Measurements from ENCODE around the gene NT5DC2.

The NT5DC2 gene

GRCh38 chr3:52506266-52506966, 27.2 kb downstream of the NT5DC2 start:
- no peaks in the 10 kb centered on the region for H3K9me3 ChIP-seq (ENCODE audit: severe bottlenecking)
- no peak for TF ChIP-seq CTCF (IDR thresholded peaks at IDR 0.05; ENCODE audit: low read depth, low read length)
- H3K27me3 ChIP-seq (ENCODE audit: insufficient read depth, low read depth, severe bottlenecking) = no peaks in the 10 kb centered on the region
- no peak overlapping the region for H3K4me3 ChIP-seq (ENCODE audit: low read depth, low read length)
- H3K36me3 ChIP-seq = no peaks in the 10 kb centered on the region
- H3K27ac ChIP-seq = no peak overlapping the region
- no peak for DNase-seq

- Histone ChIP-seq H3K27ac (no peak overlapping the region), H3K9me3 (ENCODE audit: severe bottlenecking) (no peaks in the 10 kb centered on the region), H3K27me3 (ENCODE audit: insufficient read depth, low read depth, severe bottlenecking) (no peaks in the 10 kb centered on the region), H3K36me3 (no peaks in the 10 kb centered on the region), H3K4me3 (ENCODE audit: low read depth, low read length) (no peak overlapping the region)
- DNase-seq = no peak
- TF ChIP-seq CTCF (IDR thresholded peaks at IDR 0.05; ENCODE audit: low read depth, low read length) = no peak
These were observed 28.7 kb downstream of the NT5DC2 start for GRCh38 chr3:52504977-52505376.

DNA sequence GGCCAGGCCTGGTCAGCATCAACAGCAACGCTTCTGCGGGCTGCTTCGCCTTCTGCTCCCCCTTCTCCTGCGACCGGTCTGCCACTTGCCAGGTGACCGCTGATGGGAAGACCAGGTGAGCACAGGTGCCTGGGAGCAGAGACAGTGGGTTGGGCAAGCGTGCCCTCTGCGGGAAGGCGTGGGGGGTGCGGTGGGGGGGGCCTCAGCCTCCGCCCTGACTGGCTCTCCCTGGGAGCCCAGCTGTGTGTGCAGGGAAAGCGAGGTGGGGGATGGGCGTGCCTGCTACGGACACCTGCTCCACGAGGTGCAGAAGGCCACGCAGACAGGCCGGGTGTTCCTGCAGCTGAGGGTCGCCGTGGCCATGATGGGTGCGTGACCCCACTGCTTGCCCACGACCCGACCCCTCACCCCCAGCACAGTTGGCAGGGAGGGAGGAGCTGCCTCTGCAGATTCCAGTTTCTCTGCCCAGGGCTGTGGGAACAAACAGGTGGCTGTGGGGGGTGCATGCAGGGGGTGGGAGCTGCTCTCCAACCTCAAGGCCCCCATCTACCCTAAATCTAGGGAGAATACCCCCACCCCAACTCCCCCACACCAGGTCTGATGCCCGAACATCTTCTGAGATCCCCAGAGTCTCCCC, 29.8 kb downstream of the NT5DC2 start:
- DNase-seq = no peak
- Histone ChIP-seq H3K9me3 (ENCODE audit: severe bottlenecking) (no peaks in the 10 kb centered on the region), H3K27ac (no peak overlapping the region), H3K4me3 (ENCODE audit: low read depth, low read length) (no peak overlapping the region), H3K36me3 (no peaks in the 10 kb centered on the region), H3K27me3 (ENCODE audit: insufficient read depth, low read depth, severe bottlenecking) (no peaks in the 10 kb centered on the region)
- TF ChIP-seq CTCF (IDR thresholded peaks at IDR 0.05; ENCODE audit: low read depth, low read length) = no peak

GRCh38 chr3:52502808-52503350, 30.8 kb downstream of the NT5DC2 start:
- no peaks in the 10 kb centered on the region for H3K9me3 ChIP-seq (ENCODE audit: severe bottlenecking)
- H3K4me3 ChIP-seq (ENCODE audit: low read depth, low read length) = no peak overlapping the region
- H3K27ac ChIP-seq = no peak overlapping the region
- H3K36me3 ChIP-seq = no peaks in the 10 kb centered on the region
- no peaks in the 10 kb centered on the region for H3K27me3 ChIP-seq (ENCODE audit: insufficient read depth, low read depth, severe bottlenecking)
- TF ChIP-seq CTCF (IDR thresholded peaks at IDR 0.05; ENCODE audit: low read depth, low read length) = no peak
- no peak for DNase-seq

DNA sequence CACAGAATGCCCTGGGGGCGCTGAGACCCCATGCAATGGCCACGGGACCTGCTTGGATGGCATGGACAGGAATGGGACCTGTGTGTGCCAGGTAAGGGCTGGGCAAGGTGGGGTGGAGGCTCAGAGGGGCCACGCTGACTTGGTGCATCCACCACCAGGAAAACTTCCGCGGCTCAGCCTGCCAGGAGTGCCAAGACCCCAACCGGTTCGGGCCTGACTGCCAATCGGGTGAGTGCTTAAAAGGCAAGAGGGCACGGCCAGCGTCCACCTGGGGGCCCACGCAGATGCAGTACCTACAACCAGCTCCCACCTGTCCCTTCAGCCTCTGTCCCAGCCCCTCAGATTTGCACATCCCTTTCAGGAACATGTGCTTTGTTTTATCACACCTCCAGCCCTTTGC, 31.7 kb downstream of the NT5DC2 start:
- H3K27me3 ChIP-seq (ENCODE audit: insufficient read depth, low read depth, severe bottlenecking) = no peaks in the 10 kb centered on the region
- no peaks in the 10 kb centered on the region for H3K36me3 ChIP-seq
- no peak for TF ChIP-seq CTCF (IDR thresholded peaks at IDR 0.05; ENCODE audit: low read depth, low read length)
- H3K27ac ChIP-seq = no peak overlapping the region
- no peak overlapping the region for H3K4me3 ChIP-seq (ENCODE audit: low read depth, low read length)
- no peak for DNase-seq
- H3K9me3 ChIP-seq (ENCODE audit: severe bottlenecking) = no peaks in the 10 kb centered on the region

Data from WERI-Rb-1 (cell line).